Thyroid gland (tissue), 4 donors: ENCODE results near the gene OMP.

Source experiments
- CTCF ChIP-seq, 6 experiments: fragments of 200-600 bp in 3 of 6; fragments of 450-650 bp in 3 of 6; sonication (generic) in 3 of 6; IDR thresholded peaks; one replicate each; pipeline ENCODE4 v1.5.1; 2016 to 2019; ENCODE audit warnings: antibody characterized with exemption in 6 of 6, mild to moderate bottlenecking in 2 of 6, inconsistent platforms in 1 of 6, moderate library complexity in 1 of 6
- POLR2A ChIP-seq, 2 donors: fragments of 450-650 bp; IDR thresholded peaks; one replicate each; pipeline ENCODE4 v1.6.1; 2017; ENCODE audit warnings: antibody characterized with exemption in 2 of 2, mild to moderate bottlenecking in 2 of 2, moderate library complexity in 1 of 2

- TF ChIP-seq CTCF (IDR thresholded peaks at IDR 0.05) = no peak
- no peak for TF ChIP-seq POLR2A (IDR thresholded peaks at IDR 0.05)
Observed at GRCh38 chr11:77122576-77123212, 20.1 kb downstream of the OMP start.
